LNCaP clone FGC (cell line): Measurements from ENCODE around the gene DPH3.
A peak's percentile ranks its signal among the peaks of the same experiment; 100 is the strongest.

ENCODE experiments used
- DNase-seq: peaks from one replicate; pipeline ENCODE4 v3.0.0-alpha.2; 2011; ENCODE audit warnings: low read depth
- H3K4me3 ChIP-seq: 2 replicates; pipeline ENCODE4 v1.5.1; 2011; ENCODE audit warnings: mild to moderate bottlenecking, low read depth, low read length, control low read depth
- TF ChIP-seq, protein P1 (sequence below): IDR thresholded peaks from 2 replicates; pipeline ENCODE4 v1.5.1; 2012; ENCODE audit warnings: mild to moderate bottlenecking; ENCODE audit not compliant: control insufficient read depth, insufficient read depth; ENCODE audit errors: extremely low read depth

Gene DPH3

DNA sequence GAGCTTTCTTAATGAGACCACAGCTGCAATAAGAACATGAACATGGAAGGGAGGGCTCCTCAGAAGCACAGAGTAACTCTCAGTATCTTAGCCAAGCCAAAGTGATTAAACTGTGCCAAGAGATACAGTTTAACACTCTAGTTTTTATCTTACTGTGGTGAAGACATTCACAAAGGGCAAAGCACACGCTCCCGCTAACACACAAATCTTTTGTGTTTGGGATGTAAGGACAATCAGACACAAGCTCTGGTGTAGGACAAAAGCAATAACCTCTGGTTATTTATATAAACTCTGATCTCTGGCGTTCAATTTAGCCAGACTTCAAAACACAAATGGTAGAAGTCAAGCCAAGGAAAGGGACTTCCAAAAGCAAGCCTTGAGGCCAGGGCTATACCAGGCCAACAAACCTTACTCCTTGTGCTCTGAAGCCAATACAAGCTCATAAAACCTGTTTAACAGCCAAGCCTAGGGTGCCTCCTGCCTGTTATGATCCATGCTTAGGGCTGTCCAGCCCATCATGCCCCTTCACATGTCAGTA, 27.8 kb downstream of the DPH3 start:
- no peak overlapping the region for H3K4me3 ChIP-seq
- DNase-seq = peak; percentile 76
- TF ChIP-seq, protein P1, sequence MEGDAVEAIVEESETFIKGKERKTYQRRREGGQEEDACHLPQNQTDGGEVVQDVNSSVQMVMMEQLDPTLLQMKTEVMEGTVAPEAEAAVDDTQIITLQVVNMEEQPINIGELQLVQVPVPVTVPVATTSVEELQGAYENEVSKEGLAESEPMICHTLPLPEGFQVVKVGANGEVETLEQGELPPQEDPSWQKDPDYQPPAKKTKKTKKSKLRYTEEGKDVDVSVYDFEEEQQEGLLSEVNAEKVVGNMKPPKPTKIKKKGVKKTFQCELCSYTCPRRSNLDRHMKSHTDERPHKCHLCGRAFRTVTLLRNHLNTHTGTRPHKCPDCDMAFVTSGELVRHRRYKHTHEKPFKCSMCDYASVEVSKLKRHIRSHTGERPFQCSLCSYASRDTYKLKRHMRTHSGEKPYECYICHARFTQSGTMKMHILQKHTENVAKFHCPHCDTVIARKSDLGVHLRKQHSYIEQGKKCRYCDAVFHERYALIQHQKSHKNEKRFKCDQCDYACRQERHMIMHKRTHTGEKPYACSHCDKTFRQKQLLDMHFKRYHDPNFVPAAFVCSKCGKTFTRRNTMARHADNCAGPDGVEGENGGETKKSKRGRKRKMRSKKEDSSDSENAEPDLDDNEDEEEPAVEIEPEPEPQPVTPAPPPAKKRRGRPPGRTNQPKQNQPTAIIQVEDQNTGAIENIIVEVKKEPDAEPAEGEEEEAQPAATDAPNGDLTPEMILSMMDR = peak; percentile 39

DNA sequence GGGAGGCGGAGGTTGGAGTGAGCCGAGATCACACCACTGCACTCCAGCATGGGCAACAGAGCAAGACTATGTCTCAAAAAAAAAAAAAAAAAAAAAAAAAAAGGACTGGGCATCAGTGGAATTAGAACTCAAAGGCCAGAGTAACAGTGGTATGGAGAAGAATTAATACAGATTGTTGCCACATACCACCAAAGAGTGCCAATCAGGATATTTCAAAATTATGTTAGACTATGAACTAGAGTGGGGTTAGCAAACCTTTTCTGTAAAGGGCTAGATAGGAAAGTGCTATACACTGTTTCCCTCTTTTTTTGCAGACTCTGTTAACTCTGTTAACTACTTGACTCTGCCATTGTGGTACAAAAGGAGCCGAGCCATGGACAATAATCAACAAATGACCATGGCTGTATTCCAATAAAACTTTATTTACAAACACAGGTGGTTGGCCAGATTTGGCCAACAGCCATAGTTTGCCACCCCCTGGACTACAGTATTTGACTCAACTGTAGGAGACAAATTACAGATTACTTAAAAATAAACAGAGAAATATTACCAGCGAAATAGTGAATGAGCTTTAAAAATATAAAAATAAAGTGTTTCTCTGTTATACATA, 28.6 kb downstream of the DPH3 start:
- TF ChIP-seq, protein P1 = no peak
- no peak overlapping the region for H3K4me3 ChIP-seq
- no peak for DNase-seq

DNA sequence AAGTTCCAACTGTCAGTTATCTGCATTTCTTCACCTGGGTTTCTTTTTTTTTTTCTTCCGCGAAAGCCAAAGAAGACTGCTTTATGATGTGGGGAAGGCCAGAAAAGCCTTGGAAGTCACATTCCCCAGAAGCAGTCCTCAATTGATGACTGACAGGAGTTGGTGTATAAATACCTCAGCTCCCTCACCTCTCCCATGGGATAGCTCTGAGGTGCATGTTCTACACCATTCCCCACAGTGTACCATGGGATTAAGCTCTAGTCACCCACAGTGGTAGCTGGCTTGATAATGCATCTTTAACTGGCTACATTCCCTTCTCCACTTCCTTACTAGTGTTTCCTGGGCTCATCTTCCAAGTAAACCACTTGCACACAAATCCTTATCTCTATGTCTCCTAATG, 30.5 kb downstream of the DPH3 start:
- no peak overlapping the region for H3K4me3 ChIP-seq
- TF ChIP-seq, protein P1 = no peak
- DNase-seq = no peak

DNA sequence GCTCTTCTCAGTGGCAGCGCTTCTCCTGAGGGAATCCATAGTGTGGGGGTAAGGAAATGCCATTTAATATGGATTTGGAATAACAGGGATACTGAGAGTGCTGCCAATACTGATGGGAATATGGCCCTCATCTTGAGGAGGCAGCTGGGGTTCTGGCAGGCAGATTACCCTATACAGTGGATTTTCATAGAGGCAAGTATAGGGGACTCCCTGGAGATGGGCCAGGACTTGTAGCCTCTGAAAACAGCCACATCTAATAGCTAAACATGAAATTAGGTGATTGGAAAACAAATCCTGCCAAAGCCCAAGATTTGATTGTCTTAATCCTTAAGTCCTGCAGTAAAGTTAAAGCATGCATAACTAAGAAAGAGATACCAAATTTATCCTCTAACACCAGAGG, 30.9 kb downstream of the DPH3 start:
- no peak overlapping the region for H3K4me3 ChIP-seq
- no peak for DNase-seq
- TF ChIP-seq, protein P1 = no peak

DNA sequence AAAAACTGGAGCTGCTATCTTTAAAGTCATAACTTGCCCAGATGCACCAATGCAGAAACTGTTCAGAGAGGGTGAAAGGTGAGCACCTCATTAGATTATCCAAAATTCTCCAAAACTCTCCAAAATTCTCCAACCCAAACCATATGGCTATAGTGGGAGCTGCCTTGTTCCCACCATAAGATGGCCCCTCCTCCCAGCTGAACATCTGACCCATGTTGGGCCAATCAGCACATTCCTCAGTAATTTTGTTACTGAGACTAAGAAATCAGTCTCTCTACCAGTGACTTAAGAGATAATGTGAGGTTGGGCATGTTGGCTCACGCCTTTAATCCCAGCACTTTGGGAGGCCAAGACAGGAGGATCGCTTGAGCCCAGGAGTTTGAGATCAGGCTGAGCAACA, 32.8 kb downstream of the DPH3 start:
- TF ChIP-seq, protein P1 = no peak
- no peak for DNase-seq
- H3K4me3 ChIP-seq = no peak overlapping the region

DNA sequence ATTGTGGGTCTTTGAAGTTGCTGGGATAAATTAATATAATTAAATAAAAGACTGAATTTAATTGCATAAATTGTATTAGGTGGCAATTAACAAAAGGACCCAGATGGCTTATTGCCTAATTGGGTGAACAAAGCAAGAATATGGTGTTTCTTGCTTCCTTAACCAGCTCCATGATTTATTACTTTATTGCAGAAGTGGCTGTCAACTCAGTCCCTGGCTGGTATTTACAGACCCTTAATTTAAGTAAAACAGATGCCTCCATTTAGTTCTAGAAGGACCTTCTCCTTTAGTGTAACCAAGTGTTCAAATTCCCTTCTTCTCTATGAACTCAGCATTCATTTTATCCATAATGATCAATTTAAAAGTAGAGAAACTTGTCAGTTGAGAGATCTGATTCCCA, 35.1 kb downstream of the DPH3 start:
- no peak overlapping the region for H3K4me3 ChIP-seq
- TF ChIP-seq, protein P1 = no peak
- DNase-seq = no peak

DNA sequence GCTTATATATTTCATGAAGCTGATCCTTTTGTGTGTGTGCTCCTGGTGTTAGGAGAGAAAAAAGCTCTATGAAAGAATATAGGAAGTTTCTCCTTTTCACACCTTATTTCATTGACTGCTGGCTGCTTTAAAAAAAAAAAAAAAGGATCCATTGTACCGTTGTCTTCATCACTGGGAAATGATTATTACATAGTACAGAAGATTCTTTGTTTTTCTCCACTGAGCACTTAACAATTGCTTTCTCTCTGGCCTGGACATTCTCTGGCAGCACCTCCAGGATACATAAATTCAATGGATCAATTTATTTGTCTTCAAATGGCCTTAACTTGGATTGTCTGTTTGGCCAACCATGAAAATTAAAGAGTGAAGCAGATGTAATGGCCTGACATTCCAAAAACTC, 37.2 kb downstream of the DPH3 start:
- no peak for DNase-seq
- TF ChIP-seq, protein P1 = no peak
- H3K4me3 ChIP-seq = no peak overlapping the region
